ENCODE results near the gene LASP1. TPM values are rescaled to one million over a fixed set of nuclear protein-coding genes. Genes with fewer than 3 reads are reported as not detected.

Gene LASP1
- polyA plus RNA-seq, 1 donor (not counting 4 experiments of a cell fraction or from before 2014, with no cell fraction given): 88.1 TPM

DNA sequence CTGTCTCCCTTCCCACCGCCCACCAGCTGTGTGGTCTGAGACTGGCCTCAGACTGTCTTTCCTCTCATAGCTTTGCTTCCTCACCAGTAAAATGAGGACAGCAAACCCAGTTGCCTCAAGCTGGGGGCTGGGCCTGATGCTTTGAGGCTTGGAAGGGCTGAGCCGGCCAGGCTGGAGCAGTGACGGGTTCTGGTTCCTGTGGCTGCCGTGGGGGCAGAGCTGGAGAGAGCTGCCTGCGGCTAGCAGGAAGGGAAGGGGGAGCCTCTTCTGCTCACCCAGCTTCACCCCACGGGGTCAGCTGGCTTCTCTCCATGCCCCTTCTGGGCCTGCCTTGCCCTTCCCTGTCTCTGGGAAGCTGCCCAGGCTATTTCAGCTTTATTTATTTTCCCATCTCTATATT is 23.7 kb downstream of the LASP1 start:
- Histone ChIP-seq H3K9ac (ENCODE audit: control insufficient read depth, extremely low read depth, insufficient read depth, low read length) (no peak overlapping the region), H3K4me1 (ENCODE audit: control insufficient read depth, extremely low read depth, insufficient read depth, low read length) (no peaks in the 10 kb centered on the region), H3K4me3 (ENCODE audit: control insufficient read depth in 2 of 3, extremely low read depth in 1 of 3, insufficient read depth in 2 of 3, low read depth in 1 of 3, low read length in 3 of 3) (no peak overlapping the region), H3K27ac (ENCODE audit: control insufficient read depth, insufficient read depth, low read length) (no peak overlapping the region), H3K36me3 (ENCODE audit: control insufficient read depth in 2 of 2, extremely low read depth in 1 of 2, insufficient read depth in 2 of 2, low read length in 2 of 2) (peaks cover 56 to 64% of the 10 kb centered on the region in 2 experiments), H3K79me2 (ENCODE audit: control insufficient read depth, insufficient read depth, low read length) (peaks cover 14% of the 10 kb centered on the region), H2AFZ (ENCODE audit: control insufficient read depth, low read length) (no peak overlapping the region), H4K20me1 (ENCODE audit: control insufficient read depth, extremely low read depth, insufficient read depth, low read length) (no peaks in the 10 kb centered on the region), H3K4me2 (ENCODE audit: control insufficient read depth, extremely low read depth, insufficient read depth, low read depth, low read length) (no peak overlapping the region), H3K9me1 (ENCODE audit: control insufficient read depth, extremely low read depth, insufficient read depth, low read length) (no peaks in the 10 kb centered on the region), H3K27me3 (ENCODE audit: control insufficient read depth, extremely low read depth, insufficient read depth, low read length) (no peaks in the 10 kb centered on the region), H3K9me3 (ENCODE audit: control insufficient read depth, low read depth, low read length) (no peaks in the 10 kb centered on the region)
- TF ChIP-seq EZH2 (IDR thresholded peaks at IDR 0.05; ENCODE audit: low read length): no peak
- TF ChIP-seq, protein P1, sequence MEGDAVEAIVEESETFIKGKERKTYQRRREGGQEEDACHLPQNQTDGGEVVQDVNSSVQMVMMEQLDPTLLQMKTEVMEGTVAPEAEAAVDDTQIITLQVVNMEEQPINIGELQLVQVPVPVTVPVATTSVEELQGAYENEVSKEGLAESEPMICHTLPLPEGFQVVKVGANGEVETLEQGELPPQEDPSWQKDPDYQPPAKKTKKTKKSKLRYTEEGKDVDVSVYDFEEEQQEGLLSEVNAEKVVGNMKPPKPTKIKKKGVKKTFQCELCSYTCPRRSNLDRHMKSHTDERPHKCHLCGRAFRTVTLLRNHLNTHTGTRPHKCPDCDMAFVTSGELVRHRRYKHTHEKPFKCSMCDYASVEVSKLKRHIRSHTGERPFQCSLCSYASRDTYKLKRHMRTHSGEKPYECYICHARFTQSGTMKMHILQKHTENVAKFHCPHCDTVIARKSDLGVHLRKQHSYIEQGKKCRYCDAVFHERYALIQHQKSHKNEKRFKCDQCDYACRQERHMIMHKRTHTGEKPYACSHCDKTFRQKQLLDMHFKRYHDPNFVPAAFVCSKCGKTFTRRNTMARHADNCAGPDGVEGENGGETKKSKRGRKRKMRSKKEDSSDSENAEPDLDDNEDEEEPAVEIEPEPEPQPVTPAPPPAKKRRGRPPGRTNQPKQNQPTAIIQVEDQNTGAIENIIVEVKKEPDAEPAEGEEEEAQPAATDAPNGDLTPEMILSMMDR (optimal IDR thresholded peaks at IDR 0.05 in 1 of 3, IDR thresholded peaks at IDR 0.05 in 1 of 3, conservative IDR thresholded peaks at IDR 0.05 in 1 of 3; ENCODE audit: extremely low read depth in 1 of 3, insufficient read depth in 2 of 3, low read length in 3 of 3): no peak
- DNase-seq (ENCODE audit: low read depth, low spot score) (no peak), FAIRE-seq (no peak)
- dilution Hi-C loops (cut with MboI; ENCODE audit: extremely low pct_ligation_motif_present, low sequenced_read_pairs): no loop called here

- H3K9ac ChIP-seq (ENCODE audit: control insufficient read depth, extremely low read depth, insufficient read depth, low read length): no peak overlapping the region
- H3K9me1 ChIP-seq (ENCODE audit: control insufficient read depth, extremely low read depth, insufficient read depth, low read length): no peaks in the 10 kb centered on the region
- no peak for TF ChIP-seq EZH2 (IDR thresholded peaks at IDR 0.05; ENCODE audit: low read length)
- no peak overlapping the region for H3K4me2 ChIP-seq (ENCODE audit: control insufficient read depth, extremely low read depth, insufficient read depth, low read depth, low read length)
- dilution Hi-C loops (cut with MboI; ENCODE audit: extremely low pct_ligation_motif_present, low sequenced_read_pairs): no loop called here
- DNase-seq (ENCODE audit: low read depth, low spot score) (no peak), FAIRE-seq (no peak)
- H2AFZ ChIP-seq (ENCODE audit: control insufficient read depth, low read length): no peak overlapping the region
- no peak overlapping the region for H3K27ac ChIP-seq (ENCODE audit: control insufficient read depth, insufficient read depth, low read length)
- H3K27me3 ChIP-seq (ENCODE audit: control insufficient read depth, extremely low read depth, insufficient read depth, low read length): no peaks in the 10 kb centered on the region
- peaks cover 8% of the 10 kb centered on the region for H3K79me2 ChIP-seq (ENCODE audit: control insufficient read depth, insufficient read depth, low read length)
- no peak overlapping the region for H3K4me3 ChIP-seq (ENCODE audit: control insufficient read depth in 2 of 3, extremely low read depth in 1 of 3, insufficient read depth in 2 of 3, low read depth in 1 of 3, low read length in 3 of 3)
- no peaks in the 10 kb centered on the region for H4K20me1 ChIP-seq (ENCODE audit: control insufficient read depth, extremely low read depth, insufficient read depth, low read length)
- H3K4me1 ChIP-seq (ENCODE audit: control insufficient read depth, extremely low read depth, insufficient read depth, low read length): peaks cover 2% of the 10 kb centered on the region
- peaks cover 57 to 60% of the 10 kb centered on the region in 2 experiments for H3K36me3 ChIP-seq (ENCODE audit: control insufficient read depth in 2 of 2, extremely low read depth in 1 of 2, insufficient read depth in 2 of 2, low read length in 2 of 2)
- H3K9me3 ChIP-seq (ENCODE audit: control insufficient read depth, low read depth, low read length): no peaks in the 10 kb centered on the region
Measured at GRCh38 chr17:38894276-38894675, 24.4 kb downstream of the LASP1 start.

- Histone ChIP-seq H3K9ac (ENCODE audit: control insufficient read depth, extremely low read depth, insufficient read depth, low read length) (no peak overlapping the region), H2AFZ (ENCODE audit: control insufficient read depth, low read length) (no peak overlapping the region), H3K9me3 (ENCODE audit: control insufficient read depth, low read depth, low read length) (no peaks in the 10 kb centered on the region), H3K27me3 (ENCODE audit: control insufficient read depth, extremely low read depth, insufficient read depth, low read length) (no peaks in the 10 kb centered on the region), H3K79me2 (ENCODE audit: control insufficient read depth, insufficient read depth, low read length) (no peaks in the 10 kb centered on the region), H4K20me1 (ENCODE audit: control insufficient read depth, extremely low read depth, insufficient read depth, low read length) (no peaks in the 10 kb centered on the region), H3K4me2 (ENCODE audit: control insufficient read depth, extremely low read depth, insufficient read depth, low read depth, low read length) (no peak overlapping the region), H3K4me1 (ENCODE audit: control insufficient read depth, extremely low read depth, insufficient read depth, low read length) (peaks cover 19% of the 10 kb centered on the region), H3K27ac (ENCODE audit: control insufficient read depth, insufficient read depth, low read length) (no peak overlapping the region), H3K36me3 (ENCODE audit: control insufficient read depth in 2 of 2, extremely low read depth in 1 of 2, insufficient read depth in 2 of 2, low read length in 2 of 2) (peaks cover 51 to 54% of the 10 kb centered on the region in 2 experiments), H3K4me3 (ENCODE audit: control insufficient read depth in 2 of 3, extremely low read depth in 1 of 3, insufficient read depth in 2 of 3, low read depth in 1 of 3, low read length in 3 of 3) (no peak overlapping the region), H3K9me1 (ENCODE audit: control insufficient read depth, extremely low read depth, insufficient read depth, low read length) (no peaks in the 10 kb centered on the region)
- no peak for DNase-seq (ENCODE audit: low read depth, low spot score)
- TF ChIP-seq, protein P1 (optimal IDR thresholded peaks at IDR 0.05 in 1 of 3, IDR thresholded peaks at IDR 0.05 in 1 of 3, conservative IDR thresholded peaks at IDR 0.05 in 1 of 3; ENCODE audit: extremely low read depth in 1 of 3, insufficient read depth in 2 of 3, low read length in 3 of 3): no peak
- TF ChIP-seq EZH2 (IDR thresholded peaks at IDR 0.05; ENCODE audit: low read length): no peak
- dilution Hi-C loops (cut with MboI; ENCODE audit: extremely low pct_ligation_motif_present, low sequenced_read_pairs): no loop called here
- FAIRE-seq: no peak
Measured at GRCh38 chr17:38896346-38896954, 26.6 kb downstream of the LASP1 start.

Data from keratinocyte (primary cell).